Measurements from ENCODE around the gene GSK3B.
A peak's percentile ranks its signal among the peaks of the same experiment; 100 is the strongest.
"Not testable (repeated sequence)": the region's sequence is repeated elsewhere in the genome, so short reads cannot be mapped to it uniquely, and the experiment has no call there.

The GSK3B gene

GRCh38 chr3:119998166-119998565 is 96.1 kb downstream of the GSK3B start:
- DNase-seq: no peak

- DNase-seq: no peak
Observed at GRCh38 chr3:119990888-119991287, 103.4 kb downstream of the GSK3B start.

GRCh38 chr3:119989981-119990655 is 104.1 kb downstream of the GSK3B start:
- DNase-seq: no peak

- not testable (repeated sequence) for DNase-seq
Observed at GRCh38 chr3:119986812-119987211, 107.4 kb downstream of the GSK3B start.

GRCh38 chr3:119981386-119981785 is 112.9 kb downstream of the GSK3B start:
- no peak for DNase-seq

GRCh38 chr3:119978554-119979208 is 115.6 kb downstream of the GSK3B start:
- DNase-seq: no peak

- no peak for DNase-seq
Observed at GRCh38 chr3:119977353-119977752, 116.9 kb downstream of the GSK3B start.

GRCh38 chr3:119976214-119976613 is 118.0 kb downstream of the GSK3B start:
- DNase-seq: no peak

- no peak for DNase-seq
Observed at GRCh38 chr3:119974656-119975055, 119.6 kb downstream of the GSK3B start.

- DNase-seq: no peak
Observed at GRCh38 chr3:119973018-119973646, 121.1 kb downstream of the GSK3B start.

- no peak for DNase-seq
Observed at GRCh38 chr3:119969759-119970158, 124.5 kb downstream of the GSK3B start.

- DNase-seq: peak; percentile 6
Observed at GRCh38 chr3:119967353-119968006, 126.8 kb downstream of the GSK3B start.

GRCh38 chr3:119965692-119966091 is 128.6 kb downstream of the GSK3B start:
- no peak for DNase-seq

GRCh38 chr3:119964294-119964693 is 130.0 kb downstream of the GSK3B start:
- no peak for DNase-seq

- DNase-seq: no peak
Observed at GRCh38 chr3:119955972-119956371, 138.3 kb downstream of the GSK3B start.

GRCh38 chr3:119950666-119951325 is 143.5 kb downstream of the GSK3B start:
- no peak for DNase-seq

GRCh38 chr3:119945291-119945690 is 149.0 kb downstream of the GSK3B start:
- no peak for DNase-seq

- no peak for DNase-seq
Observed at GRCh38 chr3:119944091-119944490, 150.2 kb downstream of the GSK3B start.

- no peak for DNase-seq
Observed at GRCh38 chr3:119939077-119939476, 155.2 kb downstream of the GSK3B start.

- no peak for DNase-seq
Observed at GRCh38 chr3:119937229-119937628, 157.0 kb downstream of the GSK3B start.

- DNase-seq: no peak
Observed at GRCh38 chr3:119934249-119934648, 160.0 kb downstream of the GSK3B start.

- no peak for DNase-seq
Observed at GRCh38 chr3:119933207-119933606, 161.0 kb downstream of the GSK3B start.

- DNase-seq: no peak
Observed at GRCh38 chr3:119930286-119930685, 164.0 kb downstream of the GSK3B start.

All from fibroblast of skin of right quadriceps (primary cell).